HEK293T (cell line): ENCODE data around the gene IL11.

ENCODE experiments used
- CTCF ChIA-PET: fragments of 350-600 bp; formaldehyde crosslinking; extraction: SDS; loops from one replicate; lab custom pipeline; 2021; ENCODE audit warnings: antibody characterized with exemption, inconsistent platforms; lab: Yijun Ruan, JAX
- POLR2A ChIA-PET: fragments of 350-600 bp; formaldehyde crosslinking; extraction: SDS; loops from one replicate; lab custom pipeline; 2020; ENCODE audit warnings: antibody characterized with exemption, inconsistent platforms; lab: Yijun Ruan, JAX
- DNase-seq: peaks from one replicate; pipeline ENCODE4 v3.0.0; 2012; ENCODE audit warnings: mixed read lengths; ENCODE audit errors: extremely low spot score
- ARNT ChIP-seq: fragments of 450-650 bp; IDR thresholded peaks from 2 replicates; pipeline ENCODE4 v1.6.1; 2017; ENCODE audit warnings: mild to moderate bottlenecking
- BHLHE40 ChIP-seq: fragments of 450-650 bp; IDR thresholded peaks from 2 replicates; pipeline ENCODE4 v1.6.1; 2016; ENCODE audit warnings: mild to moderate bottlenecking, moderate library complexity, borderline replicate concordance
- CTBP1 ChIP-seq: fragments of 450-650 bp; IDR thresholded peaks from 2 replicates; pipeline ENCODE4 v1.6.1; 2016; ENCODE audit warnings: borderline replicate concordance
- ELF4 ChIP-seq: fragments of 450-650 bp; IDR thresholded peaks from 2 replicates; pipeline ENCODE4 v1.6.1; 2017; ENCODE audit warnings: antibody characterized with exemption
- FOXA1 ChIP-seq: fragments of 450-650 bp; IDR thresholded peaks from 2 replicates; pipeline ENCODE4 v1.6.1; 2016; ENCODE audit warnings: mild to moderate bottlenecking
- FOXK2 ChIP-seq: fragments of 450-650 bp; IDR thresholded peaks from 2 replicates; pipeline ENCODE4 v1.6.1; 2016; ENCODE audit warnings: mild to moderate bottlenecking
- FOXM1 ChIP-seq: fragments of 450-650 bp; IDR thresholded peaks from 2 replicates; pipeline ENCODE4 v1.6.1; 2017; ENCODE audit warnings: mild to moderate bottlenecking, borderline replicate concordance
- HDGF ChIP-seq: fragments of 450-650 bp; IDR thresholded peaks from 2 replicates; pipeline ENCODE4 v1.6.1; 2017; ENCODE audit warnings: antibody characterized with exemption, borderline replicate concordance
- L3MBTL2 ChIP-seq: fragments of 450-650 bp; conservative IDR thresholded peaks from 2 replicates; pipeline ENCODE4 v1.6.1; 2016; ENCODE audit warnings: mild to moderate bottlenecking
- LEF1 ChIP-seq: fragments of 450-650 bp; IDR thresholded peaks from 2 replicates; pipeline ENCODE4 v1.6.1; 2017; ENCODE audit warnings: mild to moderate bottlenecking, borderline replicate concordance
- NFRKB ChIP-seq: fragments of 450-650 bp; IDR thresholded peaks from 2 replicates; pipeline ENCODE4 v1.6.1; 2016; ENCODE audit warnings: mild to moderate bottlenecking, moderate library complexity
- PKNOX1 ChIP-seq: fragments of 450-650 bp; IDR thresholded peaks from 2 replicates; pipeline ENCODE4 v1.6.1; 2016
- SP1 ChIP-seq: fragments of 450-650 bp; IDR thresholded peaks from 2 replicates; pipeline ENCODE4 v1.6.1; 2017
- SUZ12 ChIP-seq: fragments of 450-650 bp; IDR thresholded peaks from 2 replicates; pipeline ENCODE4 v1.6.1; 2016; ENCODE audit warnings: mild to moderate bottlenecking
- TARDBP ChIP-seq: fragments of 450-650 bp; IDR thresholded peaks from 2 replicates; pipeline ENCODE4 v1.6.1; 2016
- ZNF384 ChIP-seq: fragments of 450-650 bp; IDR thresholded peaks from 2 replicates; pipeline ENCODE4 v1.6.1; 2016

IL11 gene

GRCh38 chr19:55373306-55373992, 3.2 kb upstream of the IL11 start:
- ChIA-PET POLR2A (interaction anchor here (1.4 to 1.5 kb wide), 3 partner anchors 34 to 72 kb away, joined by 3 to 6 read pairs (median 5); partner anchors contain the start of genes KMT5C and UBE2S), CTCF (interaction anchor here (0.6 to 0.8 kb wide), 2 partner anchors 44 to 95 kb away, joined by 3 to 6 read pairs; no protein-coding TSS in a partner anchor)
- DNase-seq = no peak
- TF ChIP-seq SP1 (no peak), BHLHE40 (no peak), ZNF384 (no peak), PKNOX1 (no peak), FOXA1 (no peak), FOXM1 (no peak), TARDBP (no peak), SUZ12 (no peak), ARNT (no peak), HDGF (no peak)

DNA sequence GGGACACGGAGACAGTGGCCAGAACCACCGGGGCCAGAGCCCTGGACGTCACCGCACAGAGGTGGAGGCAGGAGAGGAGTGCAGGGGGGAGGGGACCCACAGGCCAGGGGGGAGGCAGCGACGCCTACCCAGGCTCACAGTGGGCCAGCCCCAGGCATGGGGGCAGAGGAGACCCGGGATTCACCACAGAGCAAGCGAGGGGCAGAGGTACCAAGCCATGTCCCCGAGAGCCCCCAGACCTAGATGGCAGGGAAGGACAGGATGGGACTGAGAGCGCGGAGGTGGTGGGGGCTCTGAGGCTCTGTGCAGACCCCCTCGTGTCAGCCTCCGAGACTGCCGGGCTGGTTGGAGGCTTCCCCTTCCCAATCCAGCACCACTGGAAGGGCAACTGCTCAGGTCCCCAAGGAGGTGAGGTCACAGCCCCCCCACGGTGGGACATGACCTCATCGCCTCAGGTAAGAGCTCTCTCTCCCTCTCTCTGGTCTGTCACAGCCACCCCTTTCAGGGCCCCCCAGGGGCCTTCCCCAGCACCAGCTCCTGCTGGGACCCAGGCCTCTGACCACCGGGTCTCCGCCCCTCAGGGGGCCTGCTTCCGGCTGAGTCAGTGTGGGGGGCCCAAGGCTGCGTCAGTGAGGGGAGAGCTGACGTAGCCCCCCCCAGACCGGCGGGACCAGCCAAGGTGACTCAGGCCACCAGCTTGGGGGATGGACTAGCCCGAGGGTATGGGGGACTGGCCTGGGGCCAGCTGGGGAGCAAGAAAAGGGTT, 2.2 kb upstream of the IL11 start:
- TF ChIP-seq ELF4 (no peak), SUZ12 (no peak), TARDBP (no peak), BHLHE40 (no peak), SP1 (no peak), CTBP1 (no peak), L3MBTL2 (no peak), LEF1 (no peak), ZNF384 (no peak), NFRKB (no peak), FOXK2 (no peak), FOXM1 (no peak), HDGF (no peak), PKNOX1 (no peak), ARNT (no peak), FOXA1 (no peak)
- DNase-seq = no peak
- POLR2A ChIA-PET = interaction anchor here (0.8 to 1.5 kb wide), 4 partner anchors 17 to 71 kb away, joined by 3 to 6 read pairs (median 4); partner anchors contain the start of genes KMT5C and UBE2S
- CTCF ChIA-PET = interaction anchor here (0.8 to 1.6 kb wide), 2 partner anchors 24 to 96 kb away, joined by 3 to 4 read pairs; no protein-coding TSS in a partner anchor

- POLR2A ChIA-PET = interaction anchor here (0.9 to 1.8 kb wide), 3 partner anchors 26 to 37 kb away, joined by 3 to 7 read pairs (median 5); partner anchors contain the start of gene UBE2S
- DNase-seq = peak; percentile 46
- CTCF ChIA-PET = no interaction called here
- TF ChIP-seq TARDBP (no peak), SP1 (no peak), LEF1 (no peak), ZNF384 (no peak), FOXM1 (no peak), FOXK2 (no peak), L3MBTL2 (no peak)
These were observed 484 bp downstream of the IL11 start for GRCh38 chr19:55369653-55370304.

GRCh38 chr19:55368701-55369563, 1.3 kb downstream of the IL11 start:
- TF ChIP-seq ELF4 = no peak
- TF ChIP-seq SP1 = no peak
- no peak for TF ChIP-seq FOXM1
- no peak for TF ChIP-seq SUZ12
- no peak for TF ChIP-seq HDGF
- no peak for TF ChIP-seq CTBP1
- POLR2A ChIA-PET = interaction anchor here (0.9 to 2.0 kb wide), 4 partner anchors 25 to 38 kb away, joined by 3 to 8 read pairs (median 6); partner anchors contain the start of gene UBE2S
- CTCF ChIA-PET = no interaction called here
- no peak for DNase-seq

DNA sequence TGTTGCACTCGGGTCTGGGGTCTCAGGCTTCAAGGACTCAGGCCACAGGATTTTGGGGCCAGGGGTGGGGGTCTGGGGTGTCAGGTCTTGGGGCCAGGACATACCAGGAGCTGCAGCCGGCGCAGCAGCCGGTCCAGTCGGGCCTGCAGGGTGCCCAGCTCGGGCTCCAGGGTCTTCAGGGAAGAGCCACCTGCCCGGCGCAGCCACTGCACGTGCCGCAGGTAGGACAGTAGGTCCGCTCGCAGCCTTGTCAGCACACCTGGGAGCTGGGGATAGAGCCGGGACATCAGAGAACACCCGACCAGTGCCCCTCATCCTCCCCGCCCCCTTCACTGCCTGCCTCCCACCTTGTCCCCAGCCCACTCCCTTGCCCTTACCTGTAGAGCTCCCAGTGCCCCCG, 2.2 kb downstream of the IL11 start:
- ChIA-PET POLR2A (interaction anchor here (1.5 to 2.0 kb wide), 3 partner anchors 29 to 39 kb away, joined by 3 to 8 read pairs (median 7); partner anchors contain the start of gene UBE2S), CTCF (no interaction called here)
- TF ChIP-seq ELF4 (no peak), NFRKB (no peak), CTBP1 (no peak), FOXA1 (no peak), ARNT (no peak), FOXK2 (no peak), BHLHE40 (no peak), SP1 (no peak), ZNF384 (no peak), FOXM1 (no peak), L3MBTL2 (no peak), LEF1 (no peak), HDGF (no peak), SUZ12 (no peak), PKNOX1 (no peak), TARDBP (no peak)
- DNase-seq = no peak
